OCI-M2 (cell line): ENCODE data around the gene ABCA9.

Experiments
- DNase-seq: peaks from one replicate; lab custom pipeline; 2025; ENCODE audit not compliant: unreplicated experiment; lab: John Stamatoyannopoulos, UW

Gene ABCA9

GRCh38 chr17:69069226-69069750 is 8.6 kb upstream of the ABCA9 start:
- DNase-seq, result no peak

DNA sequence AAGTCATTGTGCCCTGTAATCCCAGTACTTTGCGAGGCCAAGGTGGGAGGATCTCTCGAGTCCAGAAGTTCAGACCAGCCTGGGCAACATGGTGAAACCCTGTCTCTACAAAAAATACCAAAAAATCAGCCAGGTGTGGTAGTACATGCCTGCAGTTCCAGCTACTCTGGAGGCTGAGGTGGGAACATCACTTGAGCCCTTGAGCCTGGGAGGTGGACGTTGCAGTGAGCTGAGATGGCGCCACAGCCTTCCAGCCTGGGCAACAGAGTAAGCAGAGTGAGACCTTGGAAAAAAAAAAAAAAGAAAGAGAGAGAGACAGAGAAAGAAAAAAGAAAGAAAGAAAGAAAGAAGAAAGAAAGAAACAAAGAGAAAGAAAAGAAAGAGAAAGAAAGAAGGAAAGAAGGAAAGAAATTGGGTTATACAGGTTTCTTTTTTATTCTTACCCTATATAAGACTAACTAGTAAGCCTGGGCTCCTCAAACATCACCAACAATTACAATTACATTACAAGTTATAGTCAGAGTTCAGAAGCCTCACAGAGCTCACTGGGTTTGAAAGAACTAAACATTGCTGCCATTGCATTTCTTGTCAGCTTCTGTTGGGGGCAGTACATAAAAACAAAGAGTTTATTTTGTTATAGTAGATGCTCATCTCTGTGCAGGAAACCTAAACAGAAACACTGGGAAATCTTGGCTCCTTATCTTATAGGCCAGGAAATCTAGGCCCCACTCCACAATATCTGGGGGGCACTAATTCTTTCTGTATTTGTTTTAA is 6.7 kb upstream of the ABCA9 start:
- no peak for DNase-seq

DNA sequence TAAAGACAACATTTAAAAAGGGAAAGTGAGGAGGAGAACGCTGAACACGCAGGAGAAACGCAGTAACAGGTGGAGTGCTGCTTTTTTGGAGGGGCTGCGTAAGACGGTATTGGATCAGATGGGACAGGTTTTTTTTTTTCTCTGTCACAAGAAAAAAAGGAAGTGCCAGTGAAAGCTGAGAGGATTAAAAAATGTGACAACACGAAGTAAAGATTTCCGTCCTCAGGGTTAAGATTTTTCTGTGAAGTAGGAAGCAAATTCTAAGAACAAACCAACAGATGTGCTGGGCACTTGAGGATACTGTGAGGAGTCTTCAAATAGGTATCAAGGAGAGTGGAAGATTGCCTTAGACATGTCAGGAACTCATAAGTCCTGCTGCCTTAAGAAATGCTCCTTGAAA is 5.8 kb upstream of the ABCA9 start:
- DNase-seq, result no peak

- DNase-seq, result no peak
Observed at GRCh38 chr17:69065113-69065512, 4.4 kb upstream of the ABCA9 start.

- no peak for DNase-seq
Observed at GRCh38 chr17:69064476-69064875, 3.7 kb upstream of the ABCA9 start.

DNA sequence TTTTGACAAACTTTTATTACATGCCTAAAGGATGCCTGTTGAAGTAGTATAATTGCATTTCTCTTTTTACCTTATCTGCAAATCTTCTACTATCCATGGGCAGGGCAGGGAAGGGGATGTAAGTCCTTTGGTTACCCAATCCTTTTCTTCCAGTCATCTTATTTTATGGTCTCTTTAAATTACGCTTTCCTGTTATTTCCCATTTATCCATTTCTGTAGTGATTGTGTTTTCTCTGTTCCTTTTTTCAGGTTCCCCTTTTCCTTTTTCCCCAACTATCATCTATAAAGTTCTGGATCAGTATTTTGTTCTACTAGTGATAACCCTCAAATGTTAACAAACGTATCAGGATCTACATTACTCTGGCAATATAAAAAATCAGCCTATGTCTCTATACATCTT is 3.3 kb upstream of the ABCA9 start:
- DNase-seq, result no peak

DNA sequence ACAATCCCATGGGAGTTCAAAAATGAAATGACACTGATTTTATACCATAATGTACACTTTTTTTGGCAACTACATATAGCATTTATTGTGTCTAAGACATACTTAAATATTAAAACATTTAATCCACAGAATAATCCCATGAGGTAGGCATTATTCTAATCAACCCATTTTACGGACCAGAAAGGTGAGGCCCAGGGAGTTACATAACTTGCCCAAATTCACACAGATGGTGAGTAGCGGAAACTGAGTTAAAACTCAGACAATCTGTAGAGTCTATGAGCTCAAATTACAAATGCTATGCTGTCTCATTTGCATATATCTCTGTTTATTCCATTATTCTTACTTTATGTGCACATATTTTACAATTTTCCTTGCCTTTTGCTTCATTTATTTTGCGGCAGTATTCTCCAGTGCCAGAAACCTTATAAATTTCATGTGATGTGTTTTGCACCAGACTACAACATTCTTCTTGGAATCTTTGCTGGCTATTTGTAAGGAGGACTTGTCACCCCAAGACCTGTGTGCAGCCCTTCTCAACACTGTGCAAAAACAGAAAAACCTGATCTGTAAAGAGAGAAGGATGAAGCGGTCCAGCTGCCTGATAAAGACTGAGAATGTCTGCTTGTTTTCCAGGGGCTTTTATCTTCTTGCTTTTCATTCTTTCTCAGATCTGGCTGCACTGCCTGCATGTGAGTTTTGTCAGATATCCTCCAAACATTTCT is 2.3 kb upstream of the ABCA9 start:
- DNase-seq, result no peak

GRCh38 chr17:69061721-69062556 is 1.2 kb upstream of the ABCA9 start:
- no peak for DNase-seq

- no peak for DNase-seq
Observed at GRCh38 chr17:69059458-69060175, 1.1 kb downstream of the ABCA9 start.

DNA sequence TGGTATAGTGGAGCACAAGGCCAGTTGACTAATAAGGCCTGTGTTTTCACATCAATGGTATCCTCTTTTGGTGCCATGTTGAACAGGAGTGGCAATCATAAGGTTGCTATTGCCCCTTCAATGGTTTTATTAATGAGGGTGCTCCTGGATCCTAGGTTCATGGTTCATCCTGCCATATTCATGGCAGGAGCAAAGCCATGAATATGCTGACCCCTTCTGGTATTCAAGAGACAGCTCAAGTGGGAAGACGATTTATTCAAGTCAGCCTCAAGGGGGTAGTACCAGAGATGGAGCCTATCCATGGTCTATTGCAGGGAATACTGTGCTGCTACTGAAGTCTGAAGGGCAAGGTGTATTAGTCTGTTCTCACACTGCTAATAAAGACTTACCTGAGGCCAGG is 2.6 kb downstream of the ABCA9 start:
- DNase-seq, result no peak

- no peak for DNase-seq
Observed at GRCh38 chr17:69057280-69057679, 3.4 kb downstream of the ABCA9 start.

GRCh38 chr17:69056179-69056823 is 4.4 kb downstream of the ABCA9 start:
- no peak for DNase-seq

DNA sequence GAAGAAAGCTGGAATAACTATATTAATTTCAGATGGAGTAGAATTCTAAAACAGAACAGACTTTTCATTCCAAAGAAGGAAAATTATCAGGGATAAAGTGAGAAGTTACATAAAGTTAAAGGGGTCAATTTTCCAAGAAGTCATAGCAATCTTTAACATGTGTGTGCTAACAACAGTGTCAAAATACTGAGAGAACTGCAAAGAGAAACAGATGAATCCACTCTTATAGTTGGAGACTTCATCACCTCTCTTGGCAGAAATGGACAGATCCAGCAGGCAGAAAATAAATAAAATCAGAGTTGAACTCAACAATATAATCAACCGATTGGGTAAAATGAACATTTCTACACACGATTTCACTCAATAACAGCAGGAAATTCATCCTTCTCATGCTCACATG is 5.4 kb downstream of the ABCA9 start:
- DNase-seq, result no peak

- no peak for DNase-seq
Observed at GRCh38 chr17:69050999-69051775, 9.5 kb downstream of the ABCA9 start.

- no peak for DNase-seq
Observed at GRCh38 chr17:69048634-69049033, 12.1 kb downstream of the ABCA9 start.

DNA sequence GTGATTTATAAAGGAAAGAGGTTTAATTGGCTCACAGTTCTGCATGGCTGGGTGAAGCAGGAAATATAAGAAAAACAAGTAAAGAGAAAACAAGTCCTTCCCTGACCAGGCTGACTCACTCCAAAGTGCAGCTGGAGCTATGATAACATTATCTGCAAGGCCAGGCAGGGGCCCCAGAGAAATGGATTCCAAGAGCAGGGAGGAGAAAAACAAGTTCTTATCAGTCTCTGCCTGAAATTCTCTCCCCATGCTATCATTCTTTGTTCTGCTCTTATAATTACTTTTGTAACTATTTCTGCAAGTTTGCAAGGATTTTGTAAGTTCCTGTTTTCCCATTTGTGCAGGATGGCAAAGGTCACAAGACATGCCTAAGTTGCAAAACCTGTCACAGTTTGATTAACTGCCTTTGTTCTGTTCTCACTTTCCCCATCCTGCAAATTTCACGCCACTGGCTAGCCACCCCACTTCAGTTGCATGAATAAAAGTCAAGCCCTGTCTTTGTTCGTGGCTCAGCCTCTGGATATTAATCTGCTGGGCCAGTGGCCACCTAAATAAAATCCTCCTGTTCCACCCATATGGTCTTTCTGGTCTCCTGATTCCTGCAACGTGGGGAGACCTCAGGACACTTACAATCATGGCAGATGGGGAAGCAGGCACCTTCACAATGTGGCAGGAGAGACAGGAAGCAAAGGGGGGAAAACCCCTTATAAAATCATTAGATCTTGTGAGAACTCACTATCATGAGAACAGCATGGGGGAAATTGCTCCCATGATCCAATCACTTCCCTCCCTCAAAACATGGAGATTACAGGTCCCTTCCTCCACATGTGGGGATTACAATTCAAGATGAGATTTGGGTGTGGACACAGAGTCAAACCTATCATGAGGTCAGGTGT is 13.1 kb downstream of the ABCA9 start:
- no peak for DNase-seq

DNA sequence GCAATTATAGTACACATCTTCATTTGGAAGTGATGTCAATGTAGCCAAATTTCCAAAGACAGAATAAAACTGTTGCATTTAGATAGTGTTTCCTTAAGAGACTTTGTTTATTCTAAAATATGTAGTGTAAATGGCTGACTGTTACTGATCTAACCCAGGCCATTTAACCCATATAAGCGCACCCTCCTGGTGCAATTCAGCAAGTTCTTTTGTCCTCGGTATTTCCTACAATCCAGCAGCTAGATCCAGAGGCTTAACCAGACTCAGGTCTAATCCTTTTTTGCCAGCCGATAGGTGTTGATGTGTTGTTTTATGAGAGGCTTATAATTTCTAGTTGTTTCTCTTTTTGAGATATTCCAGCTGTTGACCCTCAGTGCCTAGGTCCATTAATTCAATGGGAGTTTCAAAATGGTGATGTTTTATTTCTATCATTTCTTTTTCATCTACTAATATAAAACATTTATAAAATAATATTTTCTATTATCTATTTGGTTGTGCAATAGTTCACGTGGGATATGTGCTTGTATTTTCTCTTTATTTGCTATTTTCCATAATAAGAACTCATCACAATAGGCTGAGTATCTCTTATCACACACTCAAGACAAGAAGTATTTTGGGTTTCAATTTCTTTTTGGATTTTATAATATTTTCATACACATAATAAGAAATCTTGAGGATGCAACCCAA is 14.5 kb downstream of the ABCA9 start:
- no peak for DNase-seq

- no peak for DNase-seq
Observed at GRCh38 chr17:69045646-69046045, 15.1 kb downstream of the ABCA9 start.
